HepG2 (cell line): ENCODE data around the gene NAE1. TPM values are rescaled to one million over a fixed set of nuclear protein-coding genes. Genes with fewer than 3 reads are reported as not detected.

Source experiments
- FLYWCH1 ChIP-seq: sonication (generic); formaldehyde crosslinking; IDR thresholded peaks from 2 replicates; pipeline ENCODE4 v1.8.1; 2023; ENCODE audit warnings: mild to moderate bottlenecking, missing genetic modification reagents
- HDAC1 ChIP-seq: sonication (generic); formaldehyde crosslinking; IDR thresholded peaks from 2 replicates; pipeline ENCODE4 v1.5.1; 2020; ENCODE audit warnings: mild to moderate bottlenecking, missing genetic modification reagents
- KDM1A ChIP-seq: IDR thresholded peaks from 2 replicates; pipeline ENCODE4 v1.6.1; 2016; ENCODE audit warnings: missing compliant biosample characterization
- KDM6A ChIP-seq: IDR thresholded peaks from 2 replicates; pipeline ENCODE4 v1.6.1; 2016; ENCODE audit warnings: low read depth
- POGZ ChIP-seq: sonication (generic); formaldehyde crosslinking; IDR thresholded peaks from 2 replicates; pipeline ENCODE4 v1.4.0; 2020; ENCODE audit warnings: mild to moderate bottlenecking, missing genetic modification reagents
- RORA ChIP-seq: sonication (generic); formaldehyde crosslinking; IDR thresholded peaks from 2 replicates; pipeline ENCODE4 v1.5.0; 2020; ENCODE audit warnings: mild to moderate bottlenecking, missing genetic modification reagents, moderate library complexity
- TAF15 ChIP-seq: fragments of 200-400 bp; formaldehyde crosslinking; IDR thresholded peaks from one replicate; pipeline ENCODE4 v1.6.1; 2018; ENCODE audit warnings: mild to moderate bottlenecking, low read depth, low read length; ENCODE audit not compliant: poor library complexity, severe bottlenecking
- TERF1 ChIP-seq: sonication (generic); formaldehyde crosslinking; IDR thresholded peaks from 2 replicates; pipeline ENCODE4 v1.8.0; 2022; ENCODE audit warnings: mild to moderate bottlenecking, missing genetic modification reagents, moderate library complexity
- ZNF33B ChIP-seq: sonication (generic); formaldehyde crosslinking; IDR thresholded peaks from 2 replicates; pipeline ENCODE4 v1.5.1; 2020; ENCODE audit warnings: mild to moderate bottlenecking, missing genetic modification reagents
- ZNF512 ChIP-seq: sonication (generic); formaldehyde crosslinking; IDR thresholded peaks from 2 replicates; pipeline ENCODE4 v1.4.0; 2020; ENCODE audit warnings: mild to moderate bottlenecking, missing genetic modification reagents
- ZNF687 ChIP-seq: sonication (generic); formaldehyde crosslinking; IDR thresholded peaks from 2 replicates; pipeline ENCODE4 v1.5.1; 2020; ENCODE audit warnings: mild to moderate bottlenecking, missing genetic modification reagents, moderate library complexity
- ZSCAN31 ChIP-seq: sonication (generic); formaldehyde crosslinking; IDR thresholded peaks from 2 replicates; pipeline ENCODE4 v1.5.0; 2020; ENCODE audit warnings: low read depth, mild to moderate bottlenecking, missing genetic modification reagents
- polyA plus RNA-seq, 8 experiments: library from polyadenylated mRNA; depleted of rRNA in 3 of 8; stranded (reverse) in 7 of 8; unstranded in 1 of 8; fragments of >200 nt; fragmentation: Illumina TruSeq in 4 of 8; extraction: Trizol in 4 of 8; gene quantifications; 2 replicates each; pipeline versions ENCODE4 v1.2.1 to v1.2.3, GENCODE V29; 2011 to 2016; ENCODE audit warnings: low read depth in 4 of 8, missing spikeins in 1 of 8, mixed read lengths in 1 of 8; ENCODE audit not compliant: insufficient read depth in 1 of 8
- total RNA-seq, 5 experiments: library from RNA; depleted of rRNA; stranded (reverse); fragments of >200 nt; fragmentation: Illumina TruSeq; extraction: Trizol; gene quantifications; 2 replicates each; pipeline ENCODE4 v1.2.3, GENCODE V29; 2016; ENCODE audit warnings: low read depth in 1 of 5
- TF ChIP-seq, protein P1 (sequence below), 2 experiments: sonication (generic) in 1 of 2; formaldehyde crosslinking in 1 of 2; IDR thresholded peaks; 2 replicates each; pipeline versions ENCODE4 v1.5.1 to v1.6.1; 2011 to 2020; ENCODE audit warnings: borderline replicate concordance in 1 of 2, low read depth in 1 of 2, low read length in 1 of 2, mild to moderate bottlenecking in 1 of 2, missing genetic modification reagents in 1 of 2, moderate library complexity in 1 of 2
- TF ChIP-seq, protein P2 (sequence below): sonication (generic); formaldehyde crosslinking; IDR thresholded peaks from 2 replicates; pipeline ENCODE4 v1.8.0; 2022; ENCODE audit warnings: missing genetic modification reagents, mild to moderate bottlenecking, inconsistent platforms, borderline replicate concordance

The NAE1 gene
- total and polyA plus RNA-seq, 2 of the 13 experiments (the other 11 are each of a cell fraction or from before 2014, with no cell fraction given) = 95.7 to 206 TPM

DNA sequence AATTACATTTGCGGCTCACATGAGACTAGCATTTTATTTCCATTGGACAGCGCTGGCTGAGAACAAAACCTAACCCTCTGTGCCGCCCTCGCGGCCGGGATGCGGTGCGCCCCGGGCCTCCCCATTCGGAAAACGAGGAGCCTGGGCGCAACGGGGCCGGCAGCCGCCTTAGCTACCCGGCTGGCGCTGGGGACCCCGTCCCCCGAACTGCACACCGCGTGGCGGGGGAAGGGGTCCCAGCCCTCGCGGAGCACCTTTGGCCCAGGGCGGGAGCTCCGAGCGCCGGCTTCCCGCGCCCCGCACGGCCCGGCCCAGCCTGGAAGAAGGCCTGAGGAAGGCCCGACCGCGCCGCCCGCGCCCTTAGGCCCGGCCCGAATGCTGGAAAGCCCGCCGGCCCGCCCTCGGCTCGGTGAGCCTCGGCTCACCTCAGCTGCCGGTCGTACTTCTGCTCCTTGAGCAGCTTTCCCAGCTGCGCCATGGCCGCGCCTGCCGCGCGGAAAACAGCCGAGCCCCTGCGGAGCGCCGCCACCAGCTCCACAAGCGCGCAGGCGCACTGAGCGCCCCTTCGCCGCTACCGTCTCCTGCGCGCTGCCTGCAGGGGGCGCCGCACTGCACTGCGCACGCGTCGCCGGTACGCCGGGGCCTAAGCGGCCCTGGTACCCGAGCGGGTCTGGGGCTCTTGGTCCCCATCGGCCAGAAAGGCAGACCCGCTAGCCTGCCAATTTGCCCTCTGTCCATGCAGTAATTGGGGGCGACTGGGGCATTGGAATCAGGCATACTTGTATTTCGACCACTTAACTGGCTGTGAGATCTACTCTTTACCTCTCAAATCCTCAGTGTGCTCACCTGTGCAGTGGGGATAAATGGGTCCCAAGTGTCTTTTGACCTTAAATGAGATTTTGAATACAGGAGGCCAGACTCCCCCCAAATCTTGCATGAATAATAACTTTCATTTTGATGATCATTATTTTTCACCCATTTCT lies at the start of gene NAE1 (continued):
- TF ChIP-seq, protein P1, sequence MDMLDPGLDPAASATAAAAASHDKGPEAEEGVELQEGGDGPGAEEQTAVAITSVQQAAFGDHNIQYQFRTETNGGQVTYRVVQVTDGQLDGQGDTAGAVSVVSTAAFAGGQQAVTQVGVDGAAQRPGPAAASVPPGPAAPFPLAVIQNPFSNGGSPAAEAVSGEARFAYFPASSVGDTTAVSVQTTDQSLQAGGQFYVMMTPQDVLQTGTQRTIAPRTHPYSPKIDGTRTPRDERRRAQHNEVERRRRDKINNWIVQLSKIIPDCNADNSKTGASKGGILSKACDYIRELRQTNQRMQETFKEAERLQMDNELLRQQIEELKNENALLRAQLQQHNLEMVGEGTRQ (IDR thresholded peaks at IDR 0.05; ENCODE audit: low read depth, low read length) = no peak
- TF ChIP-seq, protein P1 (CRISPR knock-in tag; IDR thresholded peaks at IDR 0.05; ENCODE audit: borderline replicate concordance) = no peak; the same call in 1 of the 2 replicates
- TF ChIP-seq ZNF687 (CRISPR knock-in tag) (peak; percentile 98), ZNF512 (CRISPR knock-in tag) (no peak), ZNF33B (CRISPR knock-in tag) (0 out of 2 replicates have a peak, but pooled peaks have one; percentile 58), KDM1A (peak; percentile 99), FLYWCH1 (CRISPR knock-in tag) (no peak), POGZ (CRISPR knock-in tag) (peak; percentile 66; the same call in 1 of the 2 replicates), KDM6A (CRISPR knock-in tag) (no peak), RORA (0 out of 2 replicates have a peak, but pooled peaks have one; percentile 51), ZSCAN31 (CRISPR knock-in tag) (peak; percentile 77; the same call in 1 of the 2 replicates), TERF1 (CRISPR knock-in tag) (no peak), TAF15 (peak; percentile 34), HDAC1 (CRISPR knock-in tag) (peak; percentile 69)
- TF ChIP-seq, protein P2, sequence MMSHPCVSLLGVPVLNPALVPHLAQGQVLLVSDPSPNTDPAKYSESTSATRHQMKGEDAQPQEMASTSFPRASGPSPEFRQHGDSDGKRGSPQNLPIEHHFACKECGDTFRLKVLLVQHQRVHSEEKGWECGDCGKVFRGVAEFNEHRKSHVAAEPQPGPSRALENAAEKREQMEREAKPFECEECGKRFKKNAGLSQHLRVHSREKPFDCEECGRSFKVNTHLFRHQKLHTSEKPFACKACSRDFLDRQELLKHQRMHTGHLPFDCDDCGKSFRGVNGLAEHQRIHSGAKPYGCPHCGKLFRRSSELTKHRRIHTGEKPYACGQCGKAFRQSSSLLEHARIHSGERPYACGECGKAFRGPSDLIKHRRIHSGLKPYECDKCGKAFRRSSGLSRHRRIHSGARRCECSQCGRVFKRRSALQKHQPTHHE = peak; percentile 98; the same call in 1 of the 2 replicates
